ENCODE results near the gene TRIL.

TRIL gene

GRCh38 chr7:28984217-28984616, 26.1 kb upstream of the TRIL start:
- Histone ChIP-seq H3K4me3 (ENCODE audit: insufficient read depth, low read length, poor library complexity, severe bottlenecking) (no peak overlapping the region), H3K9me2 (replicated peaks; ENCODE audit: insufficient read depth, low read length) (no peaks in the 10 kb centered on the region), H3K9ac (ENCODE audit: low read length) (no peak overlapping the region), H3K9me3 (ENCODE audit: insufficient read depth, low read length) (no peaks in the 10 kb centered on the region), H3K79me2 (ENCODE audit: insufficient read depth, low read length) (no peaks in the 10 kb centered on the region), H3K27ac (ENCODE audit: low read depth, low read length) (no peak overlapping the region), H3K27me3 (ENCODE audit: low read length) (no peaks in the 10 kb centered on the region), H4K20me1 (ENCODE audit: low read depth, low read length) (no peaks in the 10 kb centered on the region), H3F3A (ENCODE audit: insufficient read depth) (no peaks in the 10 kb centered on the region), H3K36me3 (ENCODE audit: low read length) (no peaks in the 10 kb centered on the region), H3K4me2 (ENCODE audit: low read depth, low read length, poor library complexity, severe bottlenecking) (no peak overlapping the region), H2AFZ (ENCODE audit: low read depth, low read length, severe bottlenecking) (no peak overlapping the region)
- TF ChIP-seq CTCF (IDR thresholded peaks at IDR 0.05; ENCODE audit: insufficient read depth, low read length, poor library complexity, severe bottlenecking) (no peak), EZH2phosphoT487 (conservative IDR thresholded peaks at IDR 0.05; ENCODE audit: low read length) (no peak)

- Histone ChIP-seq H3K36me3 (ENCODE audit: low read length) (no peaks in the 10 kb centered on the region), H4K20me1 (ENCODE audit: low read depth, low read length) (no peaks in the 10 kb centered on the region), H3K27me3 (ENCODE audit: low read length) (no peaks in the 10 kb centered on the region), H3K27ac (ENCODE audit: low read depth, low read length) (no peak overlapping the region), H3F3A (ENCODE audit: insufficient read depth) (no peaks in the 10 kb centered on the region), H2AFZ (ENCODE audit: low read depth, low read length, severe bottlenecking) (no peak overlapping the region), H3K4me3 (ENCODE audit: insufficient read depth, low read length, poor library complexity, severe bottlenecking) (no peak overlapping the region), H3K9me3 (ENCODE audit: insufficient read depth, low read length) (no peaks in the 10 kb centered on the region), H3K4me2 (ENCODE audit: low read depth, low read length, poor library complexity, severe bottlenecking) (no peak overlapping the region), H3K9ac (ENCODE audit: low read length) (no peak overlapping the region), H3K9me2 (replicated peaks; ENCODE audit: insufficient read depth, low read length) (no peaks in the 10 kb centered on the region), H3K79me2 (ENCODE audit: insufficient read depth, low read length) (no peaks in the 10 kb centered on the region)
- TF ChIP-seq EZH2phosphoT487 (conservative IDR thresholded peaks at IDR 0.05; ENCODE audit: low read length) (no peak), CTCF (IDR thresholded peaks at IDR 0.05; ENCODE audit: insufficient read depth, low read length, poor library complexity, severe bottlenecking) (no peak)
These were observed 25.5 kb upstream of the TRIL start for GRCh38 chr7:28983396-28984190.

- Histone ChIP-seq H3K27me3 (ENCODE audit: low read length) (no peaks in the 10 kb centered on the region), H3K9me3 (ENCODE audit: insufficient read depth, low read length) (no peaks in the 10 kb centered on the region), H3K36me3 (ENCODE audit: low read length) (no peaks in the 10 kb centered on the region)
These were observed 23.0 kb upstream of the TRIL start for GRCh38 chr7:28981161-28981465.

More at GRCh38 chr7:28981161-28981465, 23.0 kb upstream of the TRIL start:
- Histone ChIP-seq H3K9ac (ENCODE audit: low read length) (no peak overlapping the region), H3K79me2 (ENCODE audit: insufficient read depth, low read length) (no peaks in the 10 kb centered on the region), H3K27ac (ENCODE audit: low read depth, low read length) (no peak overlapping the region), H2AFZ (ENCODE audit: low read depth, low read length, severe bottlenecking) (no peak overlapping the region), H3K4me2 (ENCODE audit: low read depth, low read length, poor library complexity, severe bottlenecking) (no peak overlapping the region), H4K20me1 (ENCODE audit: low read depth, low read length) (no peaks in the 10 kb centered on the region), H3K4me3 (ENCODE audit: insufficient read depth, low read length, poor library complexity, severe bottlenecking) (no peak overlapping the region), H3F3A (ENCODE audit: insufficient read depth) (no peaks in the 10 kb centered on the region), H3K9me2 (replicated peaks; ENCODE audit: insufficient read depth, low read length) (no peaks in the 10 kb centered on the region)
- no peak for TF ChIP-seq EZH2phosphoT487 (conservative IDR thresholded peaks at IDR 0.05; ENCODE audit: low read length)
- TF ChIP-seq CTCF (IDR thresholded peaks at IDR 0.05; ENCODE audit: insufficient read depth, low read length, poor library complexity, severe bottlenecking): no peak
